Peyer's patch (tissue), 4 donors: ENCODE data around the gene TRIO.

Experiments
- CTCF ChIP-seq, 6 experiments: fragments of 450-650 bp in 4 of 6; fragments of 200-600 bp in 2 of 6; sonication (generic) in 1 of 6; IDR thresholded peaks; one replicate each; pipeline ENCODE4 v1.5.1; 2017 to 2019; ENCODE audit warnings: antibody characterized with exemption in 6 of 6, mild to moderate bottlenecking in 3 of 6, moderate library complexity in 1 of 6
- POLR2A ChIP-seq, 2 donors: fragments of 450-650 bp; IDR thresholded peaks; one replicate each; pipeline ENCODE4 v1.5.1; 2017; ENCODE audit warnings: antibody characterized with exemption in 2 of 2, mild to moderate bottlenecking in 2 of 2, moderate library complexity in 2 of 2

DNA sequence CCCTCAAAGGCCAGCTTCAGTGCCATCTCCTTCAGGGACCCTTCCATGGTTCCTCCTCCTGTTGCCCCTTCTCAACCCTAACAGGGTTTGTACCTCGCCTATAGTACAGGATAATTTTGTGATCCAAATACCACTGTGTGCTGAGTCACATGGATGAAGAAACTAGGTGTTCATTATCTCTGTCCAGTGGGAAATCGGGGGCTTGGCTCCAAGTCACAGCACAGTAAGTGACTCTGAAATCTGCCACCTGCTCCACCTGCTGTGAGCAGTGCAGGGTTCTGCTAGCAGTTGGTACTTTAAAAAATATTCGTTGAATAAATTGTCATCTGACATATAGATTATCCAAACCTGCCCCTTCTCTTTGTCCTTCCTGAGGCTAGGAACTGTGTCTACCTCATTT lies 315.3 kb downstream of the TRIO start:
- no peak for TF ChIP-seq CTCF (IDR thresholded peaks at IDR 0.05)
- no peak for TF ChIP-seq POLR2A (IDR thresholded peaks at IDR 0.05)
